Measurements from ENCODE around the gene ELP4. TPM values are rescaled to one million over a fixed set of nuclear protein-coding genes. Genes with fewer than 3 reads are reported as not detected.
"Not testable (repeated sequence)": the region's sequence is repeated elsewhere in the genome, so short reads cannot be mapped to it uniquely, and the experiment has no call there.

The ELP4 gene
- total RNA-seq, 1 experiment from 2014 or later: 13.0 TPM

GRCh38 chr11:31521497-31522150 lies 12.1 kb downstream of the ELP4 start:
- no peak overlapping the region for H3K4me3 ChIP-seq
- no peaks in the 10 kb centered on the region for H3K27me3 ChIP-seq
- peak; percentile 16 for DNase-seq
- no peaks in the 10 kb centered on the region for H3K9me3 ChIP-seq
- no peaks in the 10 kb centered on the region for H3K36me3 ChIP-seq

GRCh38 chr11:31529189-31529588 lies 19.6 kb downstream of the ELP4 start:
- Histone ChIP-seq H3K27me3 (no peaks in the 10 kb centered on the region), H3K9me3 (no peaks in the 10 kb centered on the region), H3K4me3 (no peak overlapping the region), H3K36me3 (no peaks in the 10 kb centered on the region)
- no peak for DNase-seq

DNA sequence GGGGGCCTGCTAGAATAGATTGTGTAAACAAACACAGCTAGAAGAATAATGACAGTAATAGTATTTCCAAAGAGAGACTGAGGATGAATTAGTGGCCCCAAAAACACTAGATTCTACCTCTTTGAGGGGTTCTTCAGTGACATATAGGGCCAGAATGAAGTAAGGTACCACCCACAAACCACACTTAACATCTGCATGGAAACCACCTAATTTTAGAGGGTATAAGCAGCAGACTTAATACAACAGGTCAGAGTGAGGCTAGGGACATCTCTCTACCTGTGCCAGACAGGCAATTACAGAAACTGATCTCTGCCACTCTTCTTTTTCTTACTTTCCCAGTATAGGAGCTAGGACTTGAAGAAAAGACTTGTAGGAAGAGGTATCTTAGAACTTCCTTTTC lies 20.1 kb downstream of the ELP4 start:
- Histone ChIP-seq H3K9me3 (no peaks in the 10 kb centered on the region), H3K27me3 (no peaks in the 10 kb centered on the region), H3K4me3 (no peak overlapping the region), H3K36me3 (no peaks in the 10 kb centered on the region)
- DNase-seq: no peak

GRCh38 chr11:31531293-31531692 lies 21.7 kb downstream of the ELP4 start:
- Histone ChIP-seq H3K36me3 (no peaks in the 10 kb centered on the region), H3K9me3 (no peaks in the 10 kb centered on the region), H3K4me3 (no peak overlapping the region), H3K27me3 (no peaks in the 10 kb centered on the region)
- DNase-seq: no peak

DNA sequence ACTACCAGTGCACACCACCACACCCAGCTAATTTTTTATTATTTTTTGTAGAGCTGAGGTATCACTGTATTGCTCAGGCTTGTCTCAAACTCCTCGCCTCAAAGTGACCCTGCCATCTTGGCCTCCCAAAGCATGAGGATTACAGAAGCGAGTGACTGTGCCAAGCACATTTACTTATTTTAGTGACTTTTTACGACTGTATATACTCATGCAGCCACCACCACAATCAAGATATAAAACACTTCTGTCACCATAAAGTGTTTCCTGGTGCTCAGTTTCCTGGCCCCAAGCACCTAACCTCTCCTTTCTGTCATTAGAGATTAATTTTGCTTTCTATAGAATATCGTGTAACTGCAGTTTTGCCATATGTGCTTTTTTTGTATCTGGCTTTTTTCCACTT lies 25.9 kb downstream of the ELP4 start:
- no peaks in the 10 kb centered on the region for H3K36me3 ChIP-seq
- H3K9me3 ChIP-seq: no peaks in the 10 kb centered on the region
- H3K4me3 ChIP-seq: no peak overlapping the region
- DNase-seq: no peak
- no peaks in the 10 kb centered on the region for H3K27me3 ChIP-seq

DNA sequence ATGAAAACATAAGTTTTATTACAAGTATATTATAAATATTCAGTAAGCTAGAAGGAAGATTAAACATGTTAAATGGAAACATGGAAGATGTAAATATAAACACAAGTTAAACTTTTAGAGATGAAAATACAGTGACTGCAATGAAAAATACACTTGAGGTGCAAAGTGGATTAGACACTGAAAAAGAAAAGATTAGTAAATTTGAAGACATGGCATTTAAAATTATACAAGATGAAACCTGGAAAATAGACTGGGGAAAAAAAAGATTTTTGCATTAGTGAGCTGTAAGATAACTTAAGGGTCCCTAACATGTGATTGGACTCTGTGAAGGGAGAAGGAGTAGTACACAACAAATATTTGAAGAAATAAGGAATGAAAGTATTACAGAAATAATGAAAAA lies 33.3 kb downstream of the ELP4 start:
- H3K27me3 ChIP-seq: no peaks in the 10 kb centered on the region
- H3K36me3 ChIP-seq: no peaks in the 10 kb centered on the region
- DNase-seq: no peak
- no peaks in the 10 kb centered on the region for H3K9me3 ChIP-seq
- H3K4me3 ChIP-seq: no peak overlapping the region

DNA sequence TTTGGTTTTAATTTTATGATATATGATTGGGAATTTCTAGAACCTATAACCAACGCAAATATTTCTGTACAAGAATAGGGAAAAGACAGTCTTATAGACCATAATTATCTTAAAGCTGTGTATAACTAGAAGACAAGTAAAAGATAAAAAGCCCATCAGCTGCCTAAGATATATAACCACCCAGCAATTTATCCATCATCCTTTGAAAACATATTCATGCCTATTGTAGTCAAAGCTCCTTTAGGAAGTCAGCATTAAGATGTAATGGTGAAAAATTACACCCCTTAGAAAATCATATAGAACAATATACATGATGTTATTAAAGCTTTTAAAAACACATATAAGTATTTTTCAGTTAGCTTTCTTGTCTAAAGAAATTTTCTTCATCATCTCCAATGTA lies 46.4 kb downstream of the ELP4 start:
- DNase-seq: no peak
- no peaks in the 10 kb centered on the region for H3K27me3 ChIP-seq
- H3K4me3 ChIP-seq: no peak overlapping the region
- H3K36me3 ChIP-seq: no peaks in the 10 kb centered on the region
- H3K9me3 ChIP-seq: no peaks in the 10 kb centered on the region

DNA sequence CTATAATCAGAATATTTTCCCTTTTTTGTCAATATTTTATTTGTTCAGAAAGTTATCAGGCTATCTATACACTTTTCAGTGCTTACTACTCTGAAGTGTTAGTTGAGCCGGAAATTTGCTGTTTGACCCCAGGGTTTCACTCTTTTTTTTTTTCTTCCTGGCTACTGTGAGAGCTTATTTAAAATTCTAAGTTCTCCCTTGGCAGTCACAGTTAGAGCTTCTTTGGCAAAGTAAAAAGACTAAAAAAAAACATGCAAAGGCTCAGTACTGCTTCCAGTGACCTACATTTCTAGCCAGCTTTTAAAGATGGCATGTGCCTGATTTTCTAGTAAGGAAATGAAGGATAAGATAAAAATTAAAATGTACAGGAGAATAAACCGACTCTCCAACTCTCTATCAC lies 48.4 kb downstream of the ELP4 start:
- H3K36me3 ChIP-seq: no peaks in the 10 kb centered on the region
- no peak overlapping the region for H3K4me3 ChIP-seq
- H3K27me3 ChIP-seq: no peaks in the 10 kb centered on the region
- no peak for DNase-seq
- no peaks in the 10 kb centered on the region for H3K9me3 ChIP-seq

DNA sequence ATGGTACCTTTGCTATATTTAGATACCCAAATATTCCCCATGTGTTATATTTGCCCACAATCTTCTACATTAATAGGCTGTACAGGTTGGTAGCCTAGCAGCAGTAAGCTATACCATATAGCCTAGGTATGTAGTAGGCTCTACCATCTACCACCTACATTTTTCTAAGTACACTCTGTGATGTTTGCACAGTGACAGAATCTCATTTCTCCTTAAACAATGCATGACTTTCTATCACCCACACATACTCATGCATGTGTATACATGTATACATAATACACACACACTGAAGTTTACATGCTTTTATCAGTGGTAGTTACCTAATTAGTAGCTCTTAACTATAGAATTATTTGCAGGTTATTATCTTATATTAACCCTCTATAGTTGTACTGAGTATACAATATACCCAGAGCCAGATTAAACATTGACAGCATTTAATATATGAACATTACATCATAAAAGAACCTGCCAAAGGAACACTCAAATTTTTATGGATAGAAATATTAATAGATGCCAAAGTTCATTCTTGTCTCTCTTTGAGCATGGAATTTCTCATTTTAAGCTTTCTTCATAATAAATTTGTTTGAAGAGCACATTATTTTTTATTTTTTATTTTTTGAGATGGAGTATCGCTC lies 51.4 kb downstream of the ELP4 start:
- Histone ChIP-seq H3K4me3 (no peak overlapping the region), H3K9me3 (no peaks in the 10 kb centered on the region), H3K27me3 (no peaks in the 10 kb centered on the region), H3K36me3 (no peaks in the 10 kb centered on the region)
- DNase-seq: no peak

DNA sequence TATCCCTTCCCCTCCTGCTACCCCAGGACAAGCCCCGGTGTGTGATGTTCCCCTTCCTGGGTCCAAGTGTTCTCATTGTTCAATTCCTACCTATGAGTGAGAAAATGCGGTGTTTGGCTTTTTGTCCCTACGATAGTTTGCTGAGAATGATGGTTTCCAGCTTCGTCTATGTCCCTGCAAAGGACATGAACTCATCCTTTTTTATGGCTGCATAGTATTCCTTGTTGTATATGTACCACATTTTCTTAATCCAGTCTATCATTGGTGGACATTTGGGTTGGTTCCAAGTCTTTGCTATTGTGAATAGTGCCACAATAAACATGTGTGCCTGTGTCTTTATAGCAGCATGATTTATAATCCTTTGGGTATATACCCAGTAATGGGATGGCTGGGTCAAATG lies 55.0 kb downstream of the ELP4 start:
- H3K36me3 ChIP-seq, H3K9me3 ChIP-seq, DNase-seq, H3K4me3 ChIP-seq, H3K27me3 ChIP-seq: not testable (repeated sequence)

DNA sequence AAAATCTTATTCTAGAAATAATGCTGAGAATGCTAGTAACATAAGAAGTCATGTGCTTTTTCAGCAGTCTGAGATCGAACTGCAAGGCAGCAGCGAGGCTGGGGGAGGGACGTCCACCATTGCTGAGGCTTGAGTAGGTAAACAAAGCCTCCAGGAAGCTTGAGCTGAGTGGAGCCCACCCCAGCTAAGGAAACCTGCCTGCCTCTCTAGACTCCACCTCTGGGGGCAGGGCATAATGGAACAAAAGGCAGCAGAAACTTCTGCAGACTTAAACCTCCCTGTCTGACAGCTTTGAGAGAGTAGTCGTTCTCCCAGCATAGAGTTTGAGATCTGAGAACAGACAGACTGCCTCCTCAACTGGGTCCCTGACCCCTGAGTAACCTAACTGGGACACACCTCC lies 64.6 kb downstream of the ELP4 start:
- not testable (repeated sequence) for DNase-seq, H3K27me3 ChIP-seq, H3K9me3 ChIP-seq, H3K36me3 ChIP-seq, H3K4me3 ChIP-seq

DNA sequence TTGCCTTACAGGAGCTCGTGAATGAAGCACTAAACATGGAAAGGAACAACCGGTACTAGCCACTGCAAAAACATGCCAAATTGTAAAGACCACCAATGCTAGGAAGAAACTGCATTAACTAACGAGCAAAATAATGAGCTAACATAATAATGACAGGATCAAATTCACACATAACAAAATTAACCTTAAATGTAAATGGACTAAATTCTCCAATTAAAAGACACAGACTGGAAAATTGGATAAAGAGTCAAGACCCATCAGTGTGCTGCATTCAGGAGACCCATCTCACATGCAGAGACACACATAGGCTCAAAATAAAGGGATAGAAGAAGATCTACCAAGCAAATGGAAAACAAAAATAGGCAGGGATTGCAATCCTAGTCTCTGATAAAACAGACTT lies 66.2 kb downstream of the ELP4 start:
- not testable (repeated sequence) for H3K9me3 ChIP-seq, DNase-seq, H3K27me3 ChIP-seq, H3K4me3 ChIP-seq, H3K36me3 ChIP-seq

DNA sequence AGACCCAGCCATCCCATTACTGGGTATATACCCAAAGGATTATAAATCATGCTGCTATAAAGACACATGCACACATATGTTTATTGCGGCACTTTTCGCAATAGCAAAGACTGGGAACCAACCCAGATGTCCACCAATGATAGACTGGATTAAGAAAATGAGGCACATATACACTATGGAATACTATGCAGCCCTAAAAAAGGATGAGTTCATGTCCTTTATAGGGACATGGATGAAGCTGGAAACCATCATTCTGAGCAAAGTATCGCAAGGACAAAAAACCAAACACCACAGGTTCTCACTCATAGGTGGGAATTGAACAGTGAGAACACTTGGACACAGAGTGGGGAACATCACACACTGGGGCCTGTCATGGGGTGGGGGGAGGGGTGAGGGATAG lies 69.8 kb downstream of the ELP4 start:
- not testable (repeated sequence) for H3K4me3 ChIP-seq, H3K9me3 ChIP-seq, H3K27me3 ChIP-seq, H3K36me3 ChIP-seq, DNase-seq

- Histone ChIP-seq H3K9me3 (no peaks in the 10 kb centered on the region), H3K36me3 (no peaks in the 10 kb centered on the region)
These were observed 73.1 kb downstream of the ELP4 start for GRCh38 chr11:31582697-31583096.

DNA sequence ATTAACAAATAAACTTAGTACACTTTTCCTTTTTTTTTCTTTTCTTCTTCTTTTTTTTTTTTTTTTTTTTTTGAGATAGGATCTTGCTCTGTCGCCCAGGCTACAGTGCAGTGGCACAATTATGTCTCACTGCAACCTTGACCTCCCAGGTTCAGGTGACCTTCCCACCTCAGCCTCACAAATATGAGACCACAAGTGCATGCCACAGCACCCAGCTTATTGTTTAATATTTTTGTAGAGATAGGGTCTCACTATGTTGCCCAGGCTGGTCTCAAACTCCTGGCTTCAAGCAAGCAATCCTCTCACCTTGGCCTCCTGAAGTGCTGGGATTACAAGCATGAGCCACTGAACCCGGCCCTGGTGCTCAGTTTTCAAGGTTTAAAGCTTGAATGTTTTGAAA lies 88.9 kb downstream of the ELP4 start:
- DNase-seq: no peak
- no peaks in the 10 kb centered on the region for H3K27me3 ChIP-seq

More at GRCh38 chr11:31582697-31583096, 73.1 kb downstream of the ELP4 start:
- Histone ChIP-seq H3K4me3 (no peak overlapping the region), H3K27me3 (no peaks in the 10 kb centered on the region)
- DNase-seq: no peak

GRCh38 chr11:31601635-31602282 lies 92.2 kb downstream of the ELP4 start:
- DNase-seq: no peak
- Histone ChIP-seq H3K27me3 (no peaks in the 10 kb centered on the region), H3K4me3 (no peak overlapping the region), H3K9me3 (no peaks in the 10 kb centered on the region), H3K36me3 (no peaks in the 10 kb centered on the region)

More for the DNA sequence above, 88.9 kb downstream of the ELP4 start:
- Histone ChIP-seq H3K4me3 (no peak overlapping the region), H3K9me3 (no peaks in the 10 kb centered on the region), H3K36me3 (no peaks in the 10 kb centered on the region)

DNA sequence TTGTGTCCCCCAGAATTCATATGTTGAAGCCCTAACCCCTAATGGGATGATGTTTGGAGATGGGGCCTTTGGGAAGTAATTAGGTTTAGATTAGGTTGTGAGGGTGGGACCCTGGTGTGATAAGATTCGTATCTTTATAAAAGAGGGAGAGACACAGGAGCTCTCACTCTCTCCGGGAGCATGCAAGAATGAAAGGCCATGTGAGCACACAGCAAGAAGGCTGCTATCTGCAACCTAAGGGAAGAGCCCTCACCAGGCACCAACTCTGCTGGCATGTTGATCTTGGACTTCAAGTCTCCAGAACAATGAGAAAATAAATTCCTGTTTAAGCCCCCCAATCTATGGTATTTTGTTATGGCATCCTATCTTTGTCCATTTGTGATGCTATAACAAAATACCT lies 97.3 kb downstream of the ELP4 start:
- no peaks in the 10 kb centered on the region for H3K27me3 ChIP-seq
- H3K4me3 ChIP-seq: no peak overlapping the region
- H3K36me3 ChIP-seq: no peaks in the 10 kb centered on the region
- no peaks in the 10 kb centered on the region for H3K9me3 ChIP-seq
- no peak for DNase-seq

DNA sequence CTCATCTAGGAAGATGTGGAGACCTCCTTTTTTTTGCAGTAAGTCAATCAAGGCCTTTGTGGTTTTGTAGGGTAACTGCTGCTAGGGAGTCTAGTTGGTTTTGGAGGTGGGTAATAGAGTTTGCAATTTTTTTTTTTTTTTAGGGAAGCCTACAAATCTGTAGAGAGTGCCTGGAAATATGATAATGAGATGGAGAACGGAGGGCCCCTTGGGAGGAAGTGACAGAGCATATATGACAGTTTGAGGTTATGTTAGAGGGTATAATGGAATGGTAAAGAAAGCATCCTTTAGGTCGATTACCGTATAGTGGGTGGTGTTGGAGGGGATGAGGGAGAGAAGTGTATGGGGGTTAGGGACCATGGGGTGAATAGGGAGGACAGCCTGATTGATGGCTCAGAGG lies 98.3 kb downstream of the ELP4 start:
- Histone ChIP-seq H3K9me3 (no peaks in the 10 kb centered on the region), H3K4me3 (no peak overlapping the region), H3K27me3 (no peaks in the 10 kb centered on the region), H3K36me3 (no peaks in the 10 kb centered on the region)
- DNase-seq: no peak
